Neural crest cell (in vitro differentiated cells): ENCODE data around the gene YEATS4. TPM values are rescaled to one million over a fixed set of nuclear protein-coding genes. Genes with fewer than 3 reads are reported as not detected.
A peak's percentile ranks its signal among the peaks of the same experiment; 100 is the strongest.

Source experiments
- DNase-seq: peaks from one replicate; pipeline ENCODE4 v3.0.0; 2021; ENCODE audit warnings: low read depth, mixed read lengths, low spot score
- H3K27ac Mint-ChIP-seq: one replicate; pipeline ENCODE4 v1.8.0; 2021; ENCODE audit warnings: mild to moderate bottlenecking, mixed read lengths; ENCODE audit not compliant: unreplicated experiment
- H3K27me3 Mint-ChIP-seq: 2 replicates; pipeline ENCODE4 v1.8.0; 2021; ENCODE audit warnings: low read depth, mild to moderate bottlenecking, mixed read lengths
- H3K36me3 Mint-ChIP-seq: 2 replicates; pipeline ENCODE4 v1.8.0; 2021; ENCODE audit warnings: low read depth, mild to moderate bottlenecking, mixed read lengths
- H3K4me1 Mint-ChIP-seq: 2 replicates; pipeline ENCODE4 v1.8.0; 2021; ENCODE audit warnings: mixed read lengths
- H3K4me3 Mint-ChIP-seq: one replicate; pipeline ENCODE4 v1.8.0; 2021; ENCODE audit warnings: mild to moderate bottlenecking, mixed read lengths
- H3K9me3 Mint-ChIP-seq: 2 replicates; pipeline ENCODE4 v1.8.0; 2021; ENCODE audit warnings: mixed read lengths
- total RNA-seq: library from RNA; stranded (reverse); gene quantifications from 2 replicates; pipeline ENCODE4 v1.2.1, GENCODE V29; 2021
- TF ChIP-seq, protein P1 (sequence below): fragments of 200-600 bp; sonication (generic); conservative IDR thresholded peaks from 2 replicates; pipeline ENCODE4 v1.5.0; 2021; ENCODE audit warnings: antibody characterized with exemption, mild to moderate bottlenecking

YEATS4 gene
- total RNA-seq, 1 donor from 2014 or later, result 33.9 TPM

DNA sequence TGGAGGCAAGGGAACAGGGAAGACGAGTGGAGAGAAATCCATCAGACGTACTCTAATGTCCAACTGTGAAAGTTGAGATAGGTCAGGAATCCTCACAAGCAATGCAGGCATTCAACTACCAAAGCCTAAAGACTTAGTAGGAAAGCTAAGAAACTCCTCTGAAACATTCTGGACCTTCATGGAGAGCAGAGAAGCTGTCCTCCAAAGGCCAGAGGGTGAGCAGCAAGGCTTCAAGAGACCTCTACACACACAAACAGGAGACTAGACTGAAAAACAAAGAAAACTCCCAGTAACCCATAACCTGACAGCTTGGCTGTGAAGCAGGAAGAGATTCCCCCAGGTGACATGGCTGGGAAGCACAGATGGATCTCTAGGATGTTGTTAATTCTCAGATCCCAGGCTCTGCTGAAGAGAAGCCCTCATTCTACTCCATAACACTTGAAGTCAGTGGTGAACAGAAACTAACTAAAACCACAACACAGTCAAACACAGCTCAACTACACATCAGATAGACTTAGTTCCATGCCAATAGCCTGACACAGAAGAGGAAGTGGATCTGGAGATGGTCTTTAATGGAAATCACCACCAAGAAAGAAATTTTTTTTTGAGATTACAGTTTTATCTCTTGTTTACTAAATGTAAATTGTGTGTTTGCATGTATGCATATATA, 34.6 kb upstream of the YEATS4 start:
- Mint-ChIP-seq H3K27ac (no peak overlapping the region), H3K36me3 (peaks cover 2% of the 10 kb centered on the region), H3K4me3 (no peak overlapping the region), H3K9me3 (peaks cover 4% of the 10 kb centered on the region), H3K27me3 (peaks cover 30% of the 10 kb centered on the region), H3K4me1 (no peaks in the 10 kb centered on the region)
- no peak for DNase-seq
- TF ChIP-seq, protein P1, sequence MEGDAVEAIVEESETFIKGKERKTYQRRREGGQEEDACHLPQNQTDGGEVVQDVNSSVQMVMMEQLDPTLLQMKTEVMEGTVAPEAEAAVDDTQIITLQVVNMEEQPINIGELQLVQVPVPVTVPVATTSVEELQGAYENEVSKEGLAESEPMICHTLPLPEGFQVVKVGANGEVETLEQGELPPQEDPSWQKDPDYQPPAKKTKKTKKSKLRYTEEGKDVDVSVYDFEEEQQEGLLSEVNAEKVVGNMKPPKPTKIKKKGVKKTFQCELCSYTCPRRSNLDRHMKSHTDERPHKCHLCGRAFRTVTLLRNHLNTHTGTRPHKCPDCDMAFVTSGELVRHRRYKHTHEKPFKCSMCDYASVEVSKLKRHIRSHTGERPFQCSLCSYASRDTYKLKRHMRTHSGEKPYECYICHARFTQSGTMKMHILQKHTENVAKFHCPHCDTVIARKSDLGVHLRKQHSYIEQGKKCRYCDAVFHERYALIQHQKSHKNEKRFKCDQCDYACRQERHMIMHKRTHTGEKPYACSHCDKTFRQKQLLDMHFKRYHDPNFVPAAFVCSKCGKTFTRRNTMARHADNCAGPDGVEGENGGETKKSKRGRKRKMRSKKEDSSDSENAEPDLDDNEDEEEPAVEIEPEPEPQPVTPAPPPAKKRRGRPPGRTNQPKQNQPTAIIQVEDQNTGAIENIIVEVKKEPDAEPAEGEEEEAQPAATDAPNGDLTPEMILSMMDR, result no peak

DNA sequence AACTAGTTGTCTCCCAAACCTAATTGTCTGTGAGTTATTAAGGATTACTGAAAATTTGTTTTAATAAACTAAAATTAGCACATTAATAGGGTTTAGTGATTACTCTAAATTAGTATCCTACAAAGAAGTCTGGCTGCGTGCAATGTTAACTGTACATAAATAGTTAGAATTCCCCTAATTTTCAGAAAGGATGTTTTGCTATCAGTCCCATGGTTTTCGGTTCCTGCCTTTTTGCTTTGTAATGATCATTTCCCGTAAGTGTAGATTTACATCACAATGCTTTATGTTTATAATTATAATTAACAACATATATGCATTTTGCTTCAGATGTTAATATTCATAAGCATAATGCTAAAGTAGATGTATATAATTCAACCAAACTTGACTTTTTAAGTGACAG, 31.1 kb upstream of the YEATS4 start:
- H3K27ac Mint-ChIP-seq, result no peak overlapping the region
- no peak for DNase-seq
- H3K4me1 Mint-ChIP-seq, result peaks cover 14% of the 10 kb centered on the region
- peaks cover 45% of the 10 kb centered on the region for H3K27me3 Mint-ChIP-seq
- no peaks in the 10 kb centered on the region for H3K9me3 Mint-ChIP-seq
- TF ChIP-seq, protein P1, result no peak
- H3K4me3 Mint-ChIP-seq, result no peak overlapping the region
- H3K36me3 Mint-ChIP-seq, result no peaks in the 10 kb centered on the region

DNA sequence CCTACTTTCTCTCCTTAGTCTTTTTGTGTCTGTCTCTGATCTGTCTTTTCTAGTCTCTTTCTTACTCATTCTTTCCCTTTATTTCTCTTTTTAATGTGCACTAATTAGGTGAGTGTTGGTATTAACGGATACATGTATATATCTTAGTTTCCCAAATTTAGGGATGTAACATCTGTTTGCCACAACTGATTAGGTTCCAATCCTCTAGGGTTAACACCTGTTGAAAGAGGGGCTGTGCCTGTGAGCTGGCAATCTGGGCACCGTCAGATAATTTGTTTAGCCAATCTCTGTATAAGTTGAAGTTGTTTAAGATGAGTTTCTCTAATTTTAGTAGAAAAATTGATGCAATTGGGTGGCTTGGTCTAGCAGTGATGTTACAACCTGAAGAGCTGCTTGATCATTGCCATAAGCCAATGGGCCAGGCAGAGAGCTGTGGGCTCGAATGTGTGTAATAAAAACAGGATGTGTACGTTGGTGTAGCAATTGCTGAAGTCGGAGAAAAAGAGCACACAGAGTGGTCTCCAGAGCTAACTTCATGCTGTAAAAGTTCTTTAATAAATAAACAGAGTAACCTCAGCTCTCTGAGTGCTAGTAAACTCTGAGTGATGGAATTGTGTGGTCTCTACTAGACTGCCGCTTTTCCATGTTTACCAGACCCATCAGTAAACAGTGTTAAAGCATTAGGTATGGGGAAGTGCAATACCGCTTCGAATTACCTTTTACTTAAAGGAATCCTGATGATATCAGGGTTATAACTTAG, 29.7 kb upstream of the YEATS4 start:
- no peak overlapping the region for H3K4me3 Mint-ChIP-seq
- H3K27ac Mint-ChIP-seq, result no peak overlapping the region

DNA sequence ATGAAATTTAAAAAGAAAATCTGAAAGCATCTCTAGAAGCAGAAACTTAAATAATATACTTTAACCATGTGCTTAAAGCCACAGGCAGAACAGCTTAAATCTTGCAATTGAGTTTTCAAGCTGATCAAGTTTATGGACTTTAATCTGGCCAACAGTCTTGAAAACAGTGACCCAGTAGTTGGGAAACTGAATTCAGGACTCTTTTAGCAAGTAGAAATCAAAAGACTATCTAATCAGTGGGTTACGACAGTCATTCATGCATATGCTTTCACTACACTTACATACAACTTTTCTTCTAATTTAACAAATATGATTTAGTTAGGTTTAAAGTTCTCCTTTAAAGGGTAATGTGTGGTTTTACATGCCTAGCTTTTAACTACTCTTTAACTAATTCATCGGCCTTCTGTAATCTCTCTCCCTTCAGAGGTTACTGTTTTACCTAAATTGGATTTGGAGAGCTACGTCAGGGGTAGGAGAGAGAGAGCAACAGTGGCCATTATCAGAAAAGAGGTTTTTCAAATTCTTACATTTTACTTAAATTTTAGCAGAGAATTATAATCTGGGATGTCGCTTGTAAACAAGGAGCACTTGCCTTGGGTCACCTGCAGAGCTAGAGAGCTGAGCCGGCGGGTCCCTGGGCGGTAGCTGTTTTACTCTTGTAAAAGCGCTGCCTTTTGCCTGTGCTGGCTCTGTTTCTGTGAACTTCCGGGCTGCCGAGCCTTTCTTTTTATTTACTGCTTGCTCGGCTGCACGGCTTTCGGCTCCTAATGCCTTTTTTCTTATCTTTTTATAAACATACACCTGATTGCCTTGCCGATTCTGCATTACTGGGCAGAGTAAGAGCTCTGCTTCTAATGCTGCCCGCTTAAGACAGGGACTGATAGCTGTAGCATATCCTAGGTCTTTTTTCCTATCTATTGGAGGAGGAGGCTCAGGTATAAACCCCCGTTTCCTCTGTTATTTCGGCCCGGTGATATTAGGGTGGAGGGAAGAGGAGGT, 28.8 kb upstream of the YEATS4 start:
- Mint-ChIP-seq H3K27ac (no peak overlapping the region), H3K4me1 (peaks cover 14% of the 10 kb centered on the region), H3K4me3 (peak overlapping the region; percentile 70), H3K9me3 (no peaks in the 10 kb centered on the region), H3K27me3 (peaks cover 47% of the 10 kb centered on the region), H3K36me3 (no peaks in the 10 kb centered on the region)
- DNase-seq, result no peak
- TF ChIP-seq, protein P1, result no peak

More for the DNA sequence above, 29.7 kb upstream of the YEATS4 start:
- H3K36me3 Mint-ChIP-seq, result no peaks in the 10 kb centered on the region
- peaks cover 47% of the 10 kb centered on the region for H3K27me3 Mint-ChIP-seq
- H3K4me1 Mint-ChIP-seq, result peaks cover 14% of the 10 kb centered on the region
- DNase-seq, result no peak
- TF ChIP-seq, protein P1, result no peak
- H3K9me3 Mint-ChIP-seq, result no peaks in the 10 kb centered on the region

DNA sequence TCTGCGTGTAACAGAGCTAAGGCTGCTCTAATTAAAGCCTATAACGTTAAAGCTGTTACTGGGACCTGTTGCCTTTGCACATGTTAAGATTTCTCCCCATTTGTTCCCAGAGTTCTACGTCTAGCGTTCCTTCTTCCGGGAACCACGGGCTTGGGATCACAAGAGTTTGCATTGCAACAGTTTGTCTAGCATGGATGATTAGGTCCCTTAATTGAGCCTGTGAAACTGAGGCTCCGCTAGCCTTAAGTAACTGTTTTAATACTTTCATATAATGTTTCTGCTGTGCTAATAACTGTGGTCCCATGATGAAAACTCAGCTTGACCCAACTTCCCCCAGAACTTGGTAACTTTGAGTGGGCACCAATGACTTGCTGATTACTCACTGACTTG, 28.0 kb upstream of the YEATS4 start:
- peaks cover 14% of the 10 kb centered on the region for H3K4me1 Mint-ChIP-seq

More for the DNA sequence above, 28.0 kb upstream of the YEATS4 start:
- Mint-ChIP-seq H3K27ac (no peak overlapping the region), H3K27me3 (peaks cover 47% of the 10 kb centered on the region), H3K4me3 (peak overlapping the region; percentile 70), H3K36me3 (no peaks in the 10 kb centered on the region), H3K9me3 (no peaks in the 10 kb centered on the region)
- no peak for DNase-seq
- TF ChIP-seq, protein P1, result no peak
